Stomach (tissue), 4 donors: ENCODE measurements around the gene SLC16A7.

Experiments
- EP300 ChIP-seq: sonication (generic); formaldehyde crosslinking; IDR thresholded peaks from one replicate; pipeline ENCODE4 v1.6.1; 2017; ENCODE audit warnings: antibody characterized with exemption
- POLR2A ChIP-seq, 4 donors: fragments of 450-650 bp; IDR thresholded peaks; one replicate each; pipeline ENCODE4 v1.6.1; 2016; ENCODE audit warnings: antibody characterized with exemption in 4 of 4, control low read depth in 2 of 4, mild to moderate bottlenecking in 1 of 4, moderate library complexity in 1 of 4
- POLR2AphosphoS5 ChIP-seq, 3 donors: sonication (generic); formaldehyde crosslinking; IDR thresholded peaks; one replicate each; pipeline ENCODE4 v1.6.1; 2016; ENCODE audit warnings: antibody characterized with exemption in 3 of 3
- TF ChIP-seq, protein P1 (sequence below), 7 experiments: fragments of 450-650 bp in 4 of 7; fragments of 200-600 bp in 3 of 7; sonication (generic) in 3 of 7; IDR thresholded peaks; one replicate each; pipeline ENCODE4 v1.5.1; 2016 to 2019; ENCODE audit warnings: antibody characterized with exemption in 7 of 7, control low read depth in 2 of 7, mild to moderate bottlenecking in 1 of 7

DNA sequence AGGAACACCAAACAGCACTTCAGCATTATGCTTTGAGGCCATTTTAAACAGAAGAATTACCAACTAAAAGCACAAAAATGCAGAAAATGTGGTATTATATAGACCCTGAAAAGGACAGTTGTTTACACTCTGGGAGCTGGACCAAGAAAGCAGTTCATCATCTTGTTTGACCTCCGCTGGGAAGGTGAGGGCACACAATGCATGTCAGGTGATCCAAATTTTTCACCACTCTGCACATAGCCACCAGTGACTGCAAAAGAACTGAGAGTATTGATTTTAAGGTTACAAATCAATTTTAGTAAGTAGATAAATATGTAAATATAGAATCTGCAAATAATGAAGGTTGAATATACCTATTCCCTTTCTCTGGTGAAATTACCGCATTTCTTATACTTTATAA, 119.6 kb downstream of the SLC16A7 start:
- TF ChIP-seq, protein P1, sequence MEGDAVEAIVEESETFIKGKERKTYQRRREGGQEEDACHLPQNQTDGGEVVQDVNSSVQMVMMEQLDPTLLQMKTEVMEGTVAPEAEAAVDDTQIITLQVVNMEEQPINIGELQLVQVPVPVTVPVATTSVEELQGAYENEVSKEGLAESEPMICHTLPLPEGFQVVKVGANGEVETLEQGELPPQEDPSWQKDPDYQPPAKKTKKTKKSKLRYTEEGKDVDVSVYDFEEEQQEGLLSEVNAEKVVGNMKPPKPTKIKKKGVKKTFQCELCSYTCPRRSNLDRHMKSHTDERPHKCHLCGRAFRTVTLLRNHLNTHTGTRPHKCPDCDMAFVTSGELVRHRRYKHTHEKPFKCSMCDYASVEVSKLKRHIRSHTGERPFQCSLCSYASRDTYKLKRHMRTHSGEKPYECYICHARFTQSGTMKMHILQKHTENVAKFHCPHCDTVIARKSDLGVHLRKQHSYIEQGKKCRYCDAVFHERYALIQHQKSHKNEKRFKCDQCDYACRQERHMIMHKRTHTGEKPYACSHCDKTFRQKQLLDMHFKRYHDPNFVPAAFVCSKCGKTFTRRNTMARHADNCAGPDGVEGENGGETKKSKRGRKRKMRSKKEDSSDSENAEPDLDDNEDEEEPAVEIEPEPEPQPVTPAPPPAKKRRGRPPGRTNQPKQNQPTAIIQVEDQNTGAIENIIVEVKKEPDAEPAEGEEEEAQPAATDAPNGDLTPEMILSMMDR (IDR thresholded peaks at IDR 0.05): no peak
- no peak for TF ChIP-seq POLR2AphosphoS5 (IDR thresholded peaks at IDR 0.05)
- no peak for TF ChIP-seq POLR2A (IDR thresholded peaks at IDR 0.05)
- TF ChIP-seq EP300: no peak
